Measurements from ENCODE around the gene PRELID3B.

The PRELID3B gene

DNA sequence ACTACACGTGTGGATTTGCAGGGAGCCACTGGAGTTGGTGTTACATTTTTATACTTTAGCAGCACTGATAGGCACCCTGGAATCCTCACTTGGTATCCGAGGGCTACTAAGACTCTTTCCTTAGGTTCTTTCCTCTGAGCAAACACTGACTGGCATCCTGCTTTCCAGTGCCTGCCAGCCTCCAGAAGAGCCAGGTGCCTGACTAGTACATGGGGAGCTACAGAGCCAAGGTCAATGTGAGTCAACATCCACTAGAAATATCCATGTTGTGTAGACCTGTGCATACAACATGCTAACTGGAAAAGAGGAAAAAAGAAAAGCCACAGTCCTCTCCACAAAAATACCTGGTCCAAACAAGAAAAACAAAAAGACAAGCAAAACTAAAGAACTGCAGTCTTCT is 17.5 kb downstream of the PRELID3B start:
- Histone ChIP-seq H3K27me3 (ENCODE audit: insufficient read depth, low read depth, severe bottlenecking) (no peaks in the 10 kb centered on the region), H3K9me3 (ENCODE audit: severe bottlenecking) (no peaks in the 10 kb centered on the region), H3K27ac (no peak overlapping the region), H3K36me3 (peaks cover 76% of the 10 kb centered on the region), H3K4me3 (ENCODE audit: low read depth, low read length) (no peak overlapping the region)
- TF ChIP-seq, protein P1, sequence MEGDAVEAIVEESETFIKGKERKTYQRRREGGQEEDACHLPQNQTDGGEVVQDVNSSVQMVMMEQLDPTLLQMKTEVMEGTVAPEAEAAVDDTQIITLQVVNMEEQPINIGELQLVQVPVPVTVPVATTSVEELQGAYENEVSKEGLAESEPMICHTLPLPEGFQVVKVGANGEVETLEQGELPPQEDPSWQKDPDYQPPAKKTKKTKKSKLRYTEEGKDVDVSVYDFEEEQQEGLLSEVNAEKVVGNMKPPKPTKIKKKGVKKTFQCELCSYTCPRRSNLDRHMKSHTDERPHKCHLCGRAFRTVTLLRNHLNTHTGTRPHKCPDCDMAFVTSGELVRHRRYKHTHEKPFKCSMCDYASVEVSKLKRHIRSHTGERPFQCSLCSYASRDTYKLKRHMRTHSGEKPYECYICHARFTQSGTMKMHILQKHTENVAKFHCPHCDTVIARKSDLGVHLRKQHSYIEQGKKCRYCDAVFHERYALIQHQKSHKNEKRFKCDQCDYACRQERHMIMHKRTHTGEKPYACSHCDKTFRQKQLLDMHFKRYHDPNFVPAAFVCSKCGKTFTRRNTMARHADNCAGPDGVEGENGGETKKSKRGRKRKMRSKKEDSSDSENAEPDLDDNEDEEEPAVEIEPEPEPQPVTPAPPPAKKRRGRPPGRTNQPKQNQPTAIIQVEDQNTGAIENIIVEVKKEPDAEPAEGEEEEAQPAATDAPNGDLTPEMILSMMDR (IDR thresholded peaks at IDR 0.05; ENCODE audit: low read depth, low read length) = no peak
- DNase-seq = no peak

DNA sequence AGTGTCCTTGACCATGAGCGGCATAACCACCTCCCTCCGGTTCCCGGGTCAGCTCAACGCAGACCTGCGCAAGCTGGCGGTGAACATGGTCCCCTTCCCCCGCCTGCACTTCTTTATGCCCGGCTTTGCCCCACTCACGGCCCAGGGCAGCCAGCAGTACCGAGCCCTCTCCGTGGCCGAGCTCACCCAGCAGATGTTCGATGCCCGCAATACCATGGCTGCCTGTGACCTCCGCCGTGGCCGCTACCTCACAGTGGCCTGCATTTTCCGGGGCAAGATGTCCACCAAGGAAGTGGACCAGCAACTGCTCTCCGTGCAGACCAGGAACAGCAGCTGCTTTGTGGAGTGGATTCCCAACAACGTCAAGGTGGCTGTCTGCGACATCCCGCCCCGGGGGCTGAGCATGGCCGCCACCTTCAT is 18.5 kb downstream of the PRELID3B start:
- peaks cover 67% of the 10 kb centered on the region for H3K36me3 ChIP-seq
- H3K9me3 ChIP-seq (ENCODE audit: severe bottlenecking) = no peaks in the 10 kb centered on the region
- no peaks in the 10 kb centered on the region for H3K27me3 ChIP-seq (ENCODE audit: insufficient read depth, low read depth, severe bottlenecking)
- H3K27ac ChIP-seq = no peak overlapping the region
- TF ChIP-seq, protein P1 (IDR thresholded peaks at IDR 0.05; ENCODE audit: low read depth, low read length) = no peak
- no peak overlapping the region for H3K4me3 ChIP-seq (ENCODE audit: low read depth, low read length)
- DNase-seq = no peak

DNA sequence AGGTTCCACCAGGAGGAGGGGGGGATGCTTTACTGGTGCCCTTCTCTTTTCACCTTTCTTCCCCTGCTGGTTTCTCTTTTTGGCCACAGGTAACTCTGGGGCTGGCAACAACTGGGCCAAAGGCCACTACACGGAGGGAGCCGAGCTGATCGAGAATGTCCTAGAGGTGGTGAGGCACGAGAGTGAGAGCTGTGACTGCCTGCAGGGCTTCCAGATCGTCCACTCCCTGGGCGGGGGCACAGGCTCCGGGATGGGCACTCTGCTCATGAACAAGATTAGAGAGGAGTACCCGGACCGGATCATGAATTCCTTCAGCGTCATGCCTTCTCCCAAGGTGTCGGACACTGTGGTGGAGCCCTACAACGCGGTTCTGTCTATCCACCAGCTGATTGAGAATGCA is 19.0 kb downstream of the PRELID3B start:
- H3K27me3 ChIP-seq (ENCODE audit: insufficient read depth, low read depth, severe bottlenecking) = no peaks in the 10 kb centered on the region
- TF ChIP-seq, protein P1 (IDR thresholded peaks at IDR 0.05; ENCODE audit: low read depth, low read length) = no peak
- H3K4me3 ChIP-seq (ENCODE audit: low read depth, low read length) = no peak overlapping the region
- H3K36me3 ChIP-seq = peaks cover 62% of the 10 kb centered on the region
- H3K27ac ChIP-seq = no peak overlapping the region
- no peak for DNase-seq
- H3K9me3 ChIP-seq (ENCODE audit: severe bottlenecking) = no peaks in the 10 kb centered on the region

DNA sequence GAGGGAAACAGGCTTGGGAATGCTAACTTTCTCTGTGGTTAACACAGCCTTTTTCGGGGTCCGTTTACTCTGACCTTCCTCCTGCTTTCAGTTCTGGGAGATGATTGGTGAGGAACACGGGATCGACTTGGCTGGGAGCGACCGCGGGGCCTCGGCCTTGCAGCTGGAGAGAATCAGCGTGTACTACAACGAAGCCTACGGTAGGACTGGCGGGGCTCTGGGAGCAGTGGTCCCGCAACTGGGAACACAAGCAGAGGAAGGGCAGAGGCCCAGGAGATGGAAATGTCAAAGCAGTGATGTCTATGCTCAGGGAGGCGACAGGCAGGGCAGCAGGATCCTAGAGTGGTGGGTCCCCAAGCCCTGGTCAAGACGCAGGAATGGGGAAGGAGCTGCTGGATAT is 19.8 kb downstream of the PRELID3B start:
- H3K9me3 ChIP-seq (ENCODE audit: severe bottlenecking) = no peaks in the 10 kb centered on the region
- H3K36me3 ChIP-seq = peaks cover 53% of the 10 kb centered on the region

GRCh38 chr20:59020938-59021551 is 21.5 kb downstream of the PRELID3B start:
- Histone ChIP-seq H3K4me3 (ENCODE audit: low read depth, low read length) (no peak overlapping the region), H3K9me3 (ENCODE audit: severe bottlenecking) (no peaks in the 10 kb centered on the region), H3K27ac (no peak overlapping the region), H3K27me3 (ENCODE audit: insufficient read depth, low read depth, severe bottlenecking) (no peaks in the 10 kb centered on the region), H3K36me3 (peaks cover 36% of the 10 kb centered on the region)
- no peak for DNase-seq
- TF ChIP-seq, protein P1 (IDR thresholded peaks at IDR 0.05; ENCODE audit: low read depth, low read length) = no peak

More for the DNA sequence above, 19.8 kb downstream of the PRELID3B start:
- DNase-seq = no peak
- H3K27me3 ChIP-seq (ENCODE audit: insufficient read depth, low read depth, severe bottlenecking) = no peaks in the 10 kb centered on the region
- TF ChIP-seq, protein P1 (IDR thresholded peaks at IDR 0.05; ENCODE audit: low read depth, low read length) = no peak
- no peak overlapping the region for H3K4me3 ChIP-seq (ENCODE audit: low read depth, low read length)
- no peak overlapping the region for H3K27ac ChIP-seq

DNA sequence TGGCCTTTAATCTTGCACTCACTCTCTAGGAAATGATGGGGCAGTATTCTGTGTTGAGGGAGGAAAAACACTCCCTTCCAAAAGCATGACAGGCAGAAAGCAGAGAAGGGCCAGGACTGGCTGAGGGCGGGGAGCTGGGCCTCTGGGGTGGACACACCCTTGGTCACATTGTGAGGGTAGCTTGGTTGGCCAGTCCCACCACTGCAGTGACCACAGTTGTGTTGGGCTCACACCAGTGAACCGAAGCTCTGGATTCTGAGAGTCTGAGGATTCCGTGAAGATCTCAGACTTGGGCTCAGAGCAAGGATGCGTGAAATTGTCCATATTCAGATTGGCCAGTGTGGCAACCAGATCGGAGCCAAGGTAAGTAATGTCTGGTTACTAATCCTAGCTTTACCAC is 23.4 kb downstream of the PRELID3B start, which contains the start of gene TUBB1:
Gene TUBB1 (plus strand): TSS at position 213 of the 400 bp plus-strand sequence. CDS start 94 bp downstream, at position 307.
- H3K4me3 ChIP-seq (ENCODE audit: low read depth, low read length) = no peak within 1 kb of the TSS
- no peak for DNase-seq
- H3K36me3 ChIP-seq = peaks cover 18% of the 10 kb centered on the region

More for the DNA sequence above, 23.4 kb downstream of the PRELID3B start, which contains the start of gene TUBB1:
- TF ChIP-seq, protein P1 (IDR thresholded peaks at IDR 0.05; ENCODE audit: low read depth, low read length) = no peak
- no peak within 1 kb of the TSS for H3K27ac ChIP-seq
- no peaks in the 10 kb centered on the region for H3K9me3 ChIP-seq (ENCODE audit: severe bottlenecking)
- no peaks in the 10 kb centered on the region for H3K27me3 ChIP-seq (ENCODE audit: insufficient read depth, low read depth, severe bottlenecking)

Data from WERI-Rb-1 (cell line).